ENCODE data around the gene LRRC63.
A peak's percentile ranks its signal among the peaks of the same experiment; 100 is the strongest.

LRRC63 gene

GRCh38 chr13:46295491-46296114 lies 83.9 kb downstream of the LRRC63 start:
- no peak overlapping the region for H3K4me3 ChIP-seq
- peak overlapping the region in 12 of 21 experiments; percentile 1 to 89 (median 70) for H3K27ac ChIP-seq

GRCh38 chr13:46296115-46296822 lies 84.5 kb downstream of the LRRC63 start:
- Histone ChIP-seq H3K27ac (peak overlapping the region in 15 of 21 experiments; percentile 1 to 89 (median 64)), H3K4me3 (no peak overlapping the region)

GRCh38 chr13:46296921-46297320 lies 85.2 kb downstream of the LRRC63 start:
- Histone ChIP-seq H3K27ac (peak overlapping the region in 14 of 21 experiments; percentile 29 to 89 (median 66)), H3K4me3 (no peak overlapping the region)

DNA sequence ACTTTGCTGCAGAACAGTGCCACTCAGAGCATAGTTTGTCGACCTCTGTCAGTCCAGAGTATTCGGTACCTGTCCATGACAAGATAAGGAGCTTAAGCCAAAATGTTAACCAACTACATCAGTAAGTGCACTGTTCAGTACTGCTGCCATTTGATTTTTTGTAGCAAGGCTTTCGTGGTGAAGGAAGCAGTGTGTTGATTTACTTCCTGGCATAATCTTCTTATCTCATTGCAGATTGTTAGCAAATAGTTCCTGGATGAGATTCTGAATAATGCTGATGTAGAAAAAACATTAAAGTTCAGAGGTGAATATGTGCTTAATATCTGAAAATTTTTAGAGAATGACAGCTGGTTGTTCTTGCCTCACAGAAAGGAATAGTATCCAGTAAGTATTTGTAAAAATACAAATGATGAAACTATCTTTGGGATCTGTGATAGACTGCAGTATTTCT lies 85.7 kb downstream of the LRRC63 start:
- Histone ChIP-seq H3K4me3 (no peak overlapping the region), H3K27ac (peak overlapping the region in 7 of 21 experiments; percentile 43 to 89 (median 78))

DNA sequence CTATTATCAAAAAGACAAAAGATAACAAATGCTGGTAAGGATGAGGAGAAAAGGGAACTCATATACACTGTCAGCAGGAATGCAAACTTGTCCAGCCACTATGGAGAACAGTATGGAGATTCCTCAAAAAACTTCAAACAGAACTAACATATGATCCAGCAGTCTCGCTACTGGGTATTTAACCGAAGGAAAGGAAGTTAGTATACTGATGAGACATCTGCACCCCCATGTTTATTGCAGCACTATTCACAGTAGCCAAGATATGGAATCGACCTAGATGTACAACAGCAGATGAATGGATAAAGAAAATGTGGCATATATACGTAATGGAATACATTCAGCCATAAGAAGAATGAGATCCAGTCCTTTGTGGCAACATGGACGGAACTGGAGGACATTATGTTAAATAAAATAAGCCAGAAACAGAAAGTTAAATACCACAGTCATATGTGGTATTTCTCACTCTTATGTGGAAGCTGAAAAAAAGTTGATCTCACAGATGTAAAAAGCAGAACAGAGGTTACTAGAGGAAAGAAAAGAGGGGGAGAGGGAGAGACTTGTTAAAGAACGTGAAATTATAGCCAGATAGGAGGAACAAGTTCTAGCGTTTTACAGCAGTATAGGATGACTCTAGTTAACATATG lies 92.1 kb downstream of the LRRC63 start:
- peak overlapping the region in 1 of 21 experiments; percentile 24 for H3K27ac ChIP-seq
- H3K4me3 ChIP-seq = no peak overlapping the region

DNA sequence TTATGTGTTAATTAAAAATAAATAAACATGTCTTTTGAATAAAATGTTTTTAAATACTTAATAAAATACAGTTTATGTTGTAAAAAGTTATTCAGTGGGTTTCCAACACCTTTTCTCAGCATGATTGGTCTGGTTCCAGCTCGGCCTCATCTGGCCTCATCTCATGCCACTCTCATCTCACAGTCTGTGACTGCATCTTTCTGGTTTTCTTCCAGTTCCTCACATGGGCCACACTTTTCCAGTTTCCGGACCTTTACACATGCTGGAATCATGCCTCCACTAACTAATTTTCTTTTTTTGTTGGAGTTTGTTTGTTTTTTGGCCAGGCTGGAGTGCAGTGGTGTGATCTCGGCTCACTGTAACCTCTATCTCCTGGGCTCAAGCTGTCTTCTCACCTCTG lies 92.8 kb downstream of the LRRC63 start:
- Histone ChIP-seq H3K4me3 (no peak overlapping the region), H3K27ac (no peak overlapping the region)

DNA sequence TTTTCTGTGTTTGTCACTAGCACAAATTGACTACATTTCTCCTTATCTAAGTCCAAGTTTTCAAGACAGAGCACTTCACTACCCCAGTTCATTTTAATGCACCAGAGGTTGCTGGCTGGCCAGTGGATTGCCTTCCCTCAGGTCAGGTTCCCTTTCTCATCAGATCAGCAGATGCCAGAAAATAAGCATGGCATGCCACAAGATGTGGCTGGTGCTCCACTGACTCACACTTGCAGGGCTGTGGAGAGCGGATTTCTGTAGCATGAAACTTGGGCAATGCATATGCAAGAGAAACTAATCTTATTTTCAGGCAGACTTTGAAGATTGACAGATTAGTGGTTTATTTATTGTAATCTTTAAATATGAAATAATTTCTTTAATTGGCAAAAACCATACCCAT lies 95.8 kb downstream of the LRRC63 start:
- Histone ChIP-seq H3K4me3 (no peak overlapping the region), H3K27ac (no peak overlapping the region)

- no peak overlapping the region for H3K27ac ChIP-seq
- no peak overlapping the region for H3K4me3 ChIP-seq
Observed at GRCh38 chr13:46310066-46310465, 98.3 kb downstream of the LRRC63 start.

GRCh38 chr13:46311217-46311616 lies 99.5 kb downstream of the LRRC63 start:
- H3K27ac ChIP-seq = no peak overlapping the region
- no peak overlapping the region for H3K4me3 ChIP-seq

DNA sequence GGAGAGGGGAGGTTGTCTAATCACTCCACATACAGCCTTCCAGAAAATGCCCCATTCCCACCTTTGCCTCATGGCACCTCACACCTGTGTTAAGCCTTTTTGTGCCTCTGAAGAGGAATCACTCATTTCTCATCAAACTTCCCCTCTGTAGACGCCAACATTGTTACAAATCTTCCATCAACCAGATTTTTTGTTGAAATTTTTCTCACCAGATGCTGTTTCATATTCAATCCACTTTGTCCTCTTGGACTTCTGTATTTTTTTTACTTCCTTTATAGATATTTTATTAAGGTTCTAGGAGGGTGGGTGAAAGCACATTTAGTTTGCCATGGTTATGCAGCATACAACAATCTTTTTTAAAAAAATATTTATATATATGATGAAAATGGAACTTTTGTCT lies 101.3 kb downstream of the LRRC63 start:
- peak overlapping the region in 1 of 21 experiments; percentile 11 for H3K27ac ChIP-seq

DNA sequence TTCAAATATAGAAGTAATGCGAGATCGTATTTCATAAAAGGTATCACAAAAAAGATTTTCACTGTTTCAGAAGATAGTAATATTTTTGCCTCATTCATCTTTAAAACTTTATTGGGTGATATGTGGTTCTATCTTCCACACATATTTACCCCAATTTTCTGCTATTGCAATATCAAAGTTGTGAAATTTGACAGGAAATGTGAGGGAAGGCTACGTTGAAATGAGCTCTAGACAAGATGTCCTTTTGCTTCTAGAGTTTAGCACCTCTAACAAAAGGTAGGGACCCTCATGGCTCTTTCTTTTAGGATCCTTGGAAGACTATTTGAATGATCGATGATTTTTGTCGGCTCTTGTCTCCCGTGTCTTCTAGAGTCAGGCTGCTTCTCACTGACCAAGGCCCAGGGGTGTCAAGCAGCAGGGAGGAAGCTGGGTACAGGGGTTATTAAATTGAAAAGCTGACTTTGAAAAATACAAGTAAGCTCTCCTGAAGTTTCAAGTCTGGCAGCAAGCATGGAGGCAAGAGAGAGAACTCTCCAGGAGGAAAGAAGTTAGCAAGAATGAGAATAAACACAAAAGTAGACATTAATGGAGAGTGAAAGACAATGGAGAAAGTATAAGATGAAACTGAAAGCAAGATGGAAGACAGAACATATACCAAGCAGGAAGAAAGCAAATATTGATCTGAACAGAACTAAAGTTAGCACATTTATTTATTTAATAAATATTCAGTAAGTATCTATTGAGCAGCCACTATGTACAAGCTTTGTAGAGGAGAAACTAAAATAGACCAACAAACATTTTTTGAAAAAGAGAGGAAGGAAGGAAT lies 101.9 kb downstream of the LRRC63 start:
- Histone ChIP-seq H3K27ac (no peak overlapping the region), H3K4me3 (no peak overlapping the region)

More for the DNA sequence above, 101.3 kb downstream of the LRRC63 start:
- H3K4me3 ChIP-seq = no peak overlapping the region

GRCh38 chr13:46314587-46314986 lies 102.9 kb downstream of the LRRC63 start:
- Histone ChIP-seq H3K4me3 (no peak overlapping the region), H3K27ac (no peak overlapping the region)

GRCh38 chr13:46315036-46315435 lies 103.3 kb downstream of the LRRC63 start:
- Histone ChIP-seq H3K4me3 (no peak overlapping the region), H3K27ac (no peak overlapping the region)

DNA sequence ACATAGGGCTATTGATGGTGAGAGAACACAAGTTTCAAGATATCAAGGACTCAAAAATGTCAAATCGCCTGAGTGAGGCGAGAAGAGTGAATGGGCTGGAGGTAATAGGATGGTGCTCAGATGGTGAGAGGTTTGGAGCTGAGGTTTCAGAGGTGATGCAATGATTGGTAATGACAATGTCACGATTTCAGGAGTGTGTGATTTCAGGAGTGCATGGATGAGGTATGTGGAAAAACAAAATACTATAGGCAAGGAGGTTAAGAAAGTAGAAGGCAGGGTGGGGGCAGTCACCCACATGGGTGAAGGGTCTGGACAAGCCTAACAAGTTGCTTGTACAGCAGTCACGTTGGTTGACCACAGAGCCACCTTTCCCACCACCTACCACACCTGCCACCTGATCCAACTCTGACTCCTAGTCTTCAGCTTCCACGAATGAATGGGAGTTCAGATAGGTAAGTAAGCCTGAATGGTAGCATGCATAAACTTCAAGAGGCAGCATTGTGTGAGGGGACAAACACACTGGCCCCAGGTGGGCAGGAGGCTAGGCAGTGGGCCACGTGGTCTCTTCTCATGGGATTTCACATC lies 103.9 kb downstream of the LRRC63 start:
- no peak overlapping the region for H3K4me3 ChIP-seq

GRCh38 chr13:46317120-46317519 lies 105.4 kb downstream of the LRRC63 start:
- Histone ChIP-seq H3K27ac (no peak overlapping the region), H3K4me3 (no peak overlapping the region)

More for the DNA sequence above, 103.9 kb downstream of the LRRC63 start:
- H3K27ac ChIP-seq = no peak overlapping the region

- Histone ChIP-seq H3K4me3 (no peak overlapping the region), H3K27ac (no peak overlapping the region)
Observed at GRCh38 chr13:46318986-46319385, 107.3 kb downstream of the LRRC63 start.

GRCh38 chr13:46320406-46320805 lies 108.7 kb downstream of the LRRC63 start:
- peak overlapping the region in 1 of 21 experiments; percentile 53 for H3K27ac ChIP-seq

DNA sequence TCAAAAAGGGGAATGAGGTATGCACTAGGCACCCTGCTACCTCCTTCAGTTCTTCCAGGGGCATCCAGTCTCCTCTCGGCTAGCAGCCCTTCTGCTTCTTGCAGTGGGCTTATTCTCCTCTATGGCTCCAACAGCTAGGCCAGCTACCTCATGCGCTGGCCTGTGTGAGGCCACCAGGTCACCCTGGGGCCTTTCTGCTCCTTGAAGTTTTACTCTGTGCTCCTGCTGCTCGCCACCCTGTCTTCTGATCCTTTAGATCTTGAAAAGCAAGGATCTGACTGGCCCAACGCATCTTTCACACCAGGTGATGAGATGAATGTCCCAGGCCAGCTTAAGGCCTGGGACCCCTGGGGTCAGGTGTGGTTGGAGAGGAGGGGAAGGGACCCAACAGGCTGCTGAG lies 109.1 kb downstream of the LRRC63 start:
- H3K27ac ChIP-seq = peak overlapping the region in 2 of 21 experiments; percentile 36 to 53

More at GRCh38 chr13:46320406-46320805, 108.7 kb downstream of the LRRC63 start:
- H3K4me3 ChIP-seq = no peak overlapping the region

DNA sequence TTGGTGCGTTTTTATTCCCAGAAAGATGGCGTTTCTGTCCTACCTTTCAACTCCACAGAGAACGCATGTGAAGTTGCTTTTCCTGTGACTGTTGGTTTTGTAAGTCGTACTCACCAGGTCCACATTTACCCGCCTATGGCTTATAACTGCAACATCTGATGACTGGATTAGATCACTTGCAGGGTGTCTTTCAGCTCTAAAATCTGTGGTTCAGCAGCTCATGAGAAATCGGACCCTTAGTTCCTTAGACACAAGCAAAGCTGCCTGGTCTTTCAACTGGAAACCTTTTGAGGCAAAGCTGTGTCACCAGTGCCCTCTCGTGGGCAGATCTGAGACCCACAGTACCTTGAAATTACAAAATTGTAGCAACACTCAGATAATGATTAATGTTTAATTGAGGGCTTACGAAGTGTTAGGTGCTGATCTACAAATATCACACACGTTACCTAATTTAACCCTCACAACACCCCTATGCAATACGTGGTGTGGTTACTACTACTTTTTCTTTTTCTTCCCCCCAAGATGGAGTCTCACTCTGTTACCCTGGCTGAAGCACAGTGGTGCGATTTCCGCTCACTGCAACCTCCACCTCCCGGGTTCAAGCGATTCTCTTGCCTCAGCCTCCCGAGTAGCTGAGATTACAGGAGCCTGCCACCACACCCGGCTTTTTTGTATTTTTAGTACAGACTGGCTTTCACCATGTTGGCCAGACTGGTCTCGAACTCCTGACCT lies 109.9 kb downstream of the LRRC63 start:
- no peak overlapping the region for H3K4me3 ChIP-seq
- peak overlapping the region in 3 of 21 experiments; percentile 36 to 67 (median 53) for H3K27ac ChIP-seq

More for the DNA sequence above, 109.1 kb downstream of the LRRC63 start:
- no peak overlapping the region for H3K4me3 ChIP-seq
